ENCODE measurements around the gene FAM174A. TPM values are rescaled to one million over a fixed set of nuclear protein-coding genes. Genes with fewer than 3 reads are reported as not detected.

Gene FAM174A
- total RNA-seq, 4 donors from 2014 or later = 17.4 to 29.5 (median 28.8) TPM

DNA sequence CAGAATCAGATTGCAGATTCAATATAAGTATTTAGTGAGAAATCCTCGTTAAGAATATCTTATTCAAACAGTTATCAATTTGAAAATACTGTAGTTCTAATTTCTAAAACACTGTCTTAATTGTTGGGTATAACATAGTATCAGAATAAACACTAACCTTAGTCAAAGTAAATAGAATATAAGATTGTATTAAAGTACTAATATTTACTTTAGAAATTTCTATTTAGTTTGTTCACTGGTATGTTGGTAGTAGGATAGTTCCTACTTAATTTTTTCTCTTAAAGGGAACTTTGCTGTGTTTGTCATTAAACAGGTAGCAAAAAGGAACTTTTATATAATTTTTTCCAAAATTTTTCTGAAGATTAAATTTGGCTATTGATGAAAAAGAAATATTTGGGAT, 42.3 kb downstream of the FAM174A start:
- 98% methylated on average over 1 of the region's 1 CpG for WGBS
- Histone ChIP-seq H3K27ac (replicated peaks in 1 of 4) (no peak overlapping the region), H3K27me3 (no peaks in the 10 kb centered on the region), H3K4me1 (peaks cover 0 to 9% (median 2%) of the 10 kb centered on the region in 4 donors), H3K4me3 (no peak overlapping the region), H3K36me3 (peaks cover 0 to 7% (median 3%) of the 10 kb centered on the region in 4 donors), H3K9me3 (no peaks in the 10 kb centered on the region)
- intact Hi-C loops (cut with DNase I) = no loop called here
- DNase-seq (ENCODE audit: extremely low spot score) = no peak
- TF ChIP-seq, protein P1, sequence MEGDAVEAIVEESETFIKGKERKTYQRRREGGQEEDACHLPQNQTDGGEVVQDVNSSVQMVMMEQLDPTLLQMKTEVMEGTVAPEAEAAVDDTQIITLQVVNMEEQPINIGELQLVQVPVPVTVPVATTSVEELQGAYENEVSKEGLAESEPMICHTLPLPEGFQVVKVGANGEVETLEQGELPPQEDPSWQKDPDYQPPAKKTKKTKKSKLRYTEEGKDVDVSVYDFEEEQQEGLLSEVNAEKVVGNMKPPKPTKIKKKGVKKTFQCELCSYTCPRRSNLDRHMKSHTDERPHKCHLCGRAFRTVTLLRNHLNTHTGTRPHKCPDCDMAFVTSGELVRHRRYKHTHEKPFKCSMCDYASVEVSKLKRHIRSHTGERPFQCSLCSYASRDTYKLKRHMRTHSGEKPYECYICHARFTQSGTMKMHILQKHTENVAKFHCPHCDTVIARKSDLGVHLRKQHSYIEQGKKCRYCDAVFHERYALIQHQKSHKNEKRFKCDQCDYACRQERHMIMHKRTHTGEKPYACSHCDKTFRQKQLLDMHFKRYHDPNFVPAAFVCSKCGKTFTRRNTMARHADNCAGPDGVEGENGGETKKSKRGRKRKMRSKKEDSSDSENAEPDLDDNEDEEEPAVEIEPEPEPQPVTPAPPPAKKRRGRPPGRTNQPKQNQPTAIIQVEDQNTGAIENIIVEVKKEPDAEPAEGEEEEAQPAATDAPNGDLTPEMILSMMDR (IDR thresholded peaks at IDR 0.05) = no peak
- TF ChIP-seq POLR2AphosphoS5 (IDR thresholded peaks at IDR 0.05) (no peak), EP300 (IDR thresholded peaks at IDR 0.05) (no peak), POLR2A (IDR thresholded peaks at IDR 0.05; ENCODE audit: low read depth) (no peak)

DNA sequence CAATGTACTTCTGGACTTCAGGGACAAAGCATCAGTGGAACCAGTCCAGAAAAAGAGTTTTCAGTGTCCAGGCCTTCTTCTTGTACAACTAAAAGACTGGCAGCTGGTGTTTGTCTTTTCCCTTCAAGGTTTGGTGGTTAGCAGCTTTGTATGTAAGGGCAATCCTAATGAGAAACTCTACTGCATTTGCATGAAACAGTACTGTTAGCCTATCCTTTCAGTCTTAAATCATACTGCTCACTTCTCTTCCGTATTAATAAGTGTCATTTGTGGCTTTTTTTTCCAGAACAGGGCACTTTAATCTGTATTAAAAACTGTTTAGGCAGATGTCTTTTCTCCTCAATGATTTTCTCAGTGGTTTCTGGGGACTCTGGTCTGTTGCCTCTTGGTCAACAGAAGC, 48.9 kb downstream of the FAM174A start:
- no peaks in the 10 kb centered on the region for H3K4me1 ChIP-seq
- H3K27me3 ChIP-seq = no peaks in the 10 kb centered on the region
- no peak for DNase-seq (ENCODE audit: extremely low spot score)
- H3K9me3 ChIP-seq = no peaks in the 10 kb centered on the region
- TF ChIP-seq POLR2AphosphoS5 (IDR thresholded peaks at IDR 0.05) (no peak), EP300 (IDR thresholded peaks at IDR 0.05) (no peak), POLR2A (IDR thresholded peaks at IDR 0.05; ENCODE audit: low read depth) (no peak)
- TF ChIP-seq, protein P1 (IDR thresholded peaks at IDR 0.05) = no peak
- H3K27ac ChIP-seq (replicated peaks in 1 of 4) = no peak overlapping the region
- WGBS = 50% methylated on average over 1 of the region's 1 CpG
- no peak overlapping the region for H3K4me3 ChIP-seq
- intact Hi-C loops (cut with DNase I) = no loop called here
- peaks cover 0 to 25% (median 8%) of the 10 kb centered on the region in 4 donors for H3K36me3 ChIP-seq

DNA sequence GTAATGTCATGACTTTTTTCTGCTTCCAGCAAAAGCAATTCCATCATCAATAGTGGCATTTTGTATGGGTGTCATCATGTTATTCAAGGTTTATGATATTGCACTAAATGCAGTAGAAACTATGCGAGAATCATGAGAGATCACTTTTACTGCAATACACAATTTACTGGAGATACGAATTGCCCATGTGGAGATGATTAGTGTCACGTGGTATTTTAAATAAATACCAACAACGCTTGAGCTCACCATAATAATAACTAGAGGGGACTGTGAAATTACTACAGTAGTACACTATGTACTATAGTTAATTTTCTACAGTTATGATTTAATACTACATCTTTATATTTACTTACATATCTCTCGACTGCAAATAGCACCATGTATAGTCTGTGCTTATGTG, 49.7 kb downstream of the FAM174A start:
- H3K4me1 ChIP-seq = no peaks in the 10 kb centered on the region
- no peak overlapping the region for H3K4me3 ChIP-seq
- H3K27ac ChIP-seq (replicated peaks in 1 of 4) = no peak overlapping the region
- TF ChIP-seq, protein P1 (IDR thresholded peaks at IDR 0.05) = no peak
- no peak for TF ChIP-seq EP300 (IDR thresholded peaks at IDR 0.05)
- no peak for TF ChIP-seq POLR2AphosphoS5 (IDR thresholded peaks at IDR 0.05)
- no peak for TF ChIP-seq POLR2A (IDR thresholded peaks at IDR 0.05; ENCODE audit: low read depth)
- intact Hi-C loops (cut with DNase I) = no loop called here
- no peak for DNase-seq (ENCODE audit: extremely low spot score)
- WGBS = 89% methylated on average over 5 of the region's 5 CpGs
- no peaks in the 10 kb centered on the region for H3K9me3 ChIP-seq
- peaks cover 0 to 25% (median 8%) of the 10 kb centered on the region in 4 donors for H3K36me3 ChIP-seq
- H3K27me3 ChIP-seq = no peaks in the 10 kb centered on the region

DNA sequence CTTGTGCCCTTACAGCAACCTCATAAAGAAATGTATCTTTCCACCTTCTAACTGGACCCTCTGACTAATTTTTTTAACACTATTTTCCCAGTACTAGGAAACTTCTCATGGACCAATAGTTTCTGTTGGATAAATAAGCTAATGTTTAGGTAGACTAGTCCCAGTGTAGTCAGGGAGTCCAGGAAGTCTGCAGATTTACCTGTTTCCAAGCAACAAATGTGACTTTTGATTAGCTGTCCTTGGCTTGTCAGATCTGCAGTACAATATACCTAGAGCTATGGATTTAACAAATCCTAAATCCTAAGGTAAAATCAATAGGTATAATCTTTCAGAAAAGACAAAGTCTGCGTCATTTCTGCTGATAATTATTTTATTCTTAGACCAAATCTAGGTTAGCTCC, 55.7 kb downstream of the FAM174A start:
- Histone ChIP-seq H3K27me3 (no peaks in the 10 kb centered on the region), H3K4me3 (no peak overlapping the region), H3K4me1 (peaks cover 0 to 9% (median 0%) of the 10 kb centered on the region in 4 donors), H3K9me3 (no peaks in the 10 kb centered on the region), H3K36me3 (peaks cover 0 to 12% (median 5%) of the 10 kb centered on the region in 4 donors), H3K27ac (replicated peaks in 1 of 4) (no peak overlapping the region)
- TF ChIP-seq EP300 (IDR thresholded peaks at IDR 0.05) (no peak), POLR2A (IDR thresholded peaks at IDR 0.05; ENCODE audit: low read depth) (no peak), POLR2AphosphoS5 (IDR thresholded peaks at IDR 0.05) (no peak)
- TF ChIP-seq, protein P1 (IDR thresholded peaks at IDR 0.05) = no peak
- DNase-seq (ENCODE audit: extremely low spot score) = no peak
- WGBS = 97% methylated on average over 1 of the region's 1 CpG
- intact Hi-C loops (cut with DNase I) = no loop called here
